Transverse colon (tissue), 4 donors: ENCODE data around the gene HP1BP3.

Experiments
- CTCF ChIP-seq, 5 experiments: fragments of 200-600 bp in 3 of 5; fragments of 450-650 bp in 2 of 5; sonication (generic) in 3 of 5; IDR thresholded peaks; 1 replicate in 2 of 5; 2 replicates in 3 of 5; pipeline ENCODE4 v1.5.1; 2016 to 2017; ENCODE audit warnings: antibody characterized with exemption in 5 of 5, inconsistent platforms in 3 of 5, mild to moderate bottlenecking in 2 of 5, moderate library complexity in 1 of 5
- POLR2A ChIP-seq: fragments of 450-650 bp; IDR thresholded peaks from one replicate; pipeline ENCODE4 v1.6.1; 2016; ENCODE audit warnings: antibody characterized with exemption, mild to moderate bottlenecking, moderate library complexity
- POLR2AphosphoS5 ChIP-seq, 3 donors: sonication (generic); formaldehyde crosslinking; IDR thresholded peaks; one replicate each; pipeline ENCODE4 v1.6.1; 2016; ENCODE audit warnings: antibody characterized with exemption in 3 of 3

DNA sequence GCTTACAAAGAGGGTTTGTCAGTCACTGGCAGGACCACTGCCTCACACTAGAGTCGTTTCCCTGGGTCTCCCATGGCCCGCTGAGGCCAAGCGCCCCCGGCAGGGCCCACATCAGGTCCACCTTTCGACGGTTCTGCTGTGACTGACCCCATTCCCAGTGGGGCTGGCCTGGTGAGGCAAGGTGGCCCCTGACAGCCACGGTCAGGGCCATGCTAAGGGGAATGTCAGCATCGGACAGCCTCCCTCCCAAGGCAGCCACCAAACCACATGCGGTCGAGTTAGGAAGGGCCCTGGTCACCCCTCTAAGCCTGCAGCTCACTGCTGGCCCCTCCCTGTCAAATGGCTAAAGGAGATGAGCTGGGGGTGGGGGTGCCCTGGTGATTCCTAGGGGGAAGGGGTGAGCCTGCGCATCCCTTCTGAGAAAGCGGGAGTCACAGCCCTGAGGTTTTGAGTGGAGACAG is 66.4 kb downstream of the HP1BP3 start:
- TF ChIP-seq POLR2AphosphoS5 (IDR thresholded peaks at IDR 0.05) (no peak), CTCF (IDR thresholded peaks at IDR 0.05) (no peak), POLR2A (no peak)
